ENCODE measurements around the gene OPN1LW.

- TF ChIP-seq POLR2AphosphoS5 (IDR thresholded peaks at IDR 0.05), result no peak
- TF ChIP-seq, protein P1, sequence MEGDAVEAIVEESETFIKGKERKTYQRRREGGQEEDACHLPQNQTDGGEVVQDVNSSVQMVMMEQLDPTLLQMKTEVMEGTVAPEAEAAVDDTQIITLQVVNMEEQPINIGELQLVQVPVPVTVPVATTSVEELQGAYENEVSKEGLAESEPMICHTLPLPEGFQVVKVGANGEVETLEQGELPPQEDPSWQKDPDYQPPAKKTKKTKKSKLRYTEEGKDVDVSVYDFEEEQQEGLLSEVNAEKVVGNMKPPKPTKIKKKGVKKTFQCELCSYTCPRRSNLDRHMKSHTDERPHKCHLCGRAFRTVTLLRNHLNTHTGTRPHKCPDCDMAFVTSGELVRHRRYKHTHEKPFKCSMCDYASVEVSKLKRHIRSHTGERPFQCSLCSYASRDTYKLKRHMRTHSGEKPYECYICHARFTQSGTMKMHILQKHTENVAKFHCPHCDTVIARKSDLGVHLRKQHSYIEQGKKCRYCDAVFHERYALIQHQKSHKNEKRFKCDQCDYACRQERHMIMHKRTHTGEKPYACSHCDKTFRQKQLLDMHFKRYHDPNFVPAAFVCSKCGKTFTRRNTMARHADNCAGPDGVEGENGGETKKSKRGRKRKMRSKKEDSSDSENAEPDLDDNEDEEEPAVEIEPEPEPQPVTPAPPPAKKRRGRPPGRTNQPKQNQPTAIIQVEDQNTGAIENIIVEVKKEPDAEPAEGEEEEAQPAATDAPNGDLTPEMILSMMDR (IDR thresholded peaks at IDR 0.05), result no peak
- TF ChIP-seq POLR2A (IDR thresholded peaks at IDR 0.05; ENCODE audit: low read depth), result no peak
Measured at GRCh38 chrX:154094833-154095232, 49.2 kb upstream of the OPN1LW start.
